DMS79 treated with DMSO at 0.1 percent for 48 hours (cell line): ENCODE results near the gene CHRNA7.
"Not testable (repeated sequence)": the region's sequence is repeated elsewhere in the genome, so short reads cannot be mapped to it uniquely, and the experiment has no call there.

ENCODE experiments used
- DNase-seq: peaks from one replicate; lab custom pipeline; 2025; lab: John Stamatoyannopoulos, UW

CHRNA7 gene

GRCh38 chr15:32120577-32121383 lies 90.5 kb downstream of the CHRNA7 start:
- no peak for DNase-seq

GRCh38 chr15:32121384-32121695 lies 91.0 kb downstream of the CHRNA7 start:
- DNase-seq: no peak

GRCh38 chr15:32122013-32122412 lies 91.7 kb downstream of the CHRNA7 start:
- DNase-seq: no peak

- DNase-seq: no peak
Measured at GRCh38 chr15:32123473-32123872, 93.2 kb downstream of the CHRNA7 start.

GRCh38 chr15:32124726-32125125 lies 94.4 kb downstream of the CHRNA7 start:
- no peak for DNase-seq

- no peak for DNase-seq
Measured at GRCh38 chr15:32125595-32125994, 95.3 kb downstream of the CHRNA7 start.

- no peak for DNase-seq
Measured at GRCh38 chr15:32129815-32130214, 99.5 kb downstream of the CHRNA7 start.

GRCh38 chr15:32130823-32131222 lies 100.5 kb downstream of the CHRNA7 start:
- DNase-seq: no peak

GRCh38 chr15:32131803-32132202 lies 101.5 kb downstream of the CHRNA7 start:
- DNase-seq: no peak

GRCh38 chr15:32132859-32133258 lies 102.5 kb downstream of the CHRNA7 start:
- DNase-seq: no peak

GRCh38 chr15:32134842-32135241 lies 104.5 kb downstream of the CHRNA7 start:
- DNase-seq: no peak

- DNase-seq: no peak
Measured at GRCh38 chr15:32135335-32135734, 105.0 kb downstream of the CHRNA7 start.

- DNase-seq: not testable (repeated sequence)
Measured at GRCh38 chr15:32145512-32145911, 115.2 kb downstream of the CHRNA7 start.

- no peak for DNase-seq
Measured at GRCh38 chr15:32148833-32149555, 118.7 kb downstream of the CHRNA7 start.

- DNase-seq: no peak
Measured at GRCh38 chr15:32152574-32152973, 122.3 kb downstream of the CHRNA7 start.

- DNase-seq: not testable (repeated sequence)
Measured at GRCh38 chr15:32153868-32154623, 123.7 kb downstream of the CHRNA7 start.

GRCh38 chr15:32162143-32162542 lies 131.8 kb downstream of the CHRNA7 start:
- not testable (repeated sequence) for DNase-seq

- not testable (repeated sequence) for DNase-seq
Measured at GRCh38 chr15:32164065-32164464, 133.8 kb downstream of the CHRNA7 start.

GRCh38 chr15:32164747-32165146 lies 134.4 kb downstream of the CHRNA7 start:
- not testable (repeated sequence) for DNase-seq

GRCh38 chr15:32165775-32166174 lies 135.5 kb downstream of the CHRNA7 start:
- not testable (repeated sequence) for DNase-seq

GRCh38 chr15:32166270-32166669 lies 136.0 kb downstream of the CHRNA7 start:
- DNase-seq: not testable (repeated sequence)

- DNase-seq: not testable (repeated sequence)
Measured at GRCh38 chr15:32167913-32168312, 137.6 kb downstream of the CHRNA7 start.

- not testable (repeated sequence) for DNase-seq
Measured at GRCh38 chr15:32180579-32180978, 150.3 kb downstream of the CHRNA7 start.
